K562 (cell line): Measurements from ENCODE around the gene TTC28. TPM values are rescaled to one million over a fixed set of nuclear protein-coding genes. Genes with fewer than 3 reads are reported as not detected.
A peak's percentile ranks its signal among the peaks of the same experiment; 100 is the strongest.
"Not testable (repeated sequence)": the region's sequence is repeated elsewhere in the genome, so short reads cannot be mapped to it uniquely, and the experiment has no call there.

ENCODE experiments used
- ATAC-seq: fragments of 200-7000 bp; cut with Tn5 transposase; 3 replicates; pipeline ENCODE4 v1.9.1; 2020; ENCODE audit warnings: moderate library complexity
- BruUV-seq: library from RNA; stranded (reverse); fragments of 400-500 nt; replicated peaks from 2 replicates; lab custom pipeline; 2021; lab: Mats Ljungman, UMichigan
- CTCF ChIA-PET: fragments of 300-600 bp; formaldehyde crosslinking; extraction: SDS; loops from one replicate; lab custom pipeline; 2021; ENCODE audit warnings: low intra/inter-chr PET ratio; lab: Yijun Ruan, JAX
- POLR2A ChIA-PET: fragments of 300-600, 350-650 bp; sonication (Branson Sonifier 250); formaldehyde crosslinking; extraction: SDS; loops from one replicate; lab custom pipeline; 2021; ENCODE audit warnings: antibody characterized with exemption, inconsistent platforms; lab: Yijun Ruan, JAX
- DNase-seq, 4 experiments: peaks; one replicate each; pipeline versions ENCODE4 v3.0.0 to v3.0.0-alpha.2; 2011 to 2018; ENCODE audit warnings: low spot score in 3 of 4, mixed read lengths in 3 of 4; ENCODE audit errors: extremely low read depth in 1 of 4
- FAIRE-seq: peaks from 2 replicates; lab custom pipeline; 2011; peaks lifted over from hg19 to GRCh38; lab: Jason Lieb, UNC
- H2AFZ ChIP-seq: 2 replicates; pipeline ENCODE4 v1.6.0; 2011; ENCODE audit warnings: low read depth, low read length, control low read depth, inconsistent platforms
- H3K27ac ChIP-seq: fragments of 200-600 bp; 3 replicates; pipeline ENCODE4 v1.8.0; 2011; ENCODE audit warnings: low read depth, mild to moderate bottlenecking, control low read depth, inconsistent platforms, low read length, moderate library complexity, mixed read lengths; ENCODE audit errors: extremely low read depth
- H3K27me3 ChIP-seq, 2 experiments: fragments of 300-600 bp in 1 of 2; 2 replicates in 1 of 2; 3 replicates in 1 of 2; pipeline versions ENCODE4 v1.6.0 to v1.8.0; 2011; ENCODE audit warnings: inconsistent platforms in 2 of 2, low read length in 2 of 2, mild to moderate bottlenecking in 1 of 2, mixed read lengths in 1 of 2, moderate library complexity in 1 of 2; ENCODE audit not compliant: control insufficient read depth in 2 of 2, insufficient read depth in 2 of 2
- H3K36me3 ChIP-seq: fragments of 300-600 bp; 3 replicates; pipeline ENCODE4 v1.8.0; 2011; ENCODE audit warnings: mild to moderate bottlenecking, low read length, inconsistent platforms; ENCODE audit not compliant: control insufficient read depth, insufficient read depth
- H3K4me1 ChIP-seq, 2 experiments: fragments of 200-600 bp in 1 of 2; replicated peaks in 1 of 2; 2 replicates in 1 of 2; 3 replicates in 1 of 2; pipeline versions ENCODE4 v1.5.1 to v1.8.0; 2011; ENCODE audit warnings: inconsistent platforms in 2 of 2, low read length in 2 of 2, mild to moderate bottlenecking in 1 of 2, mixed read lengths in 1 of 2, moderate library complexity in 1 of 2; ENCODE audit not compliant: control insufficient read depth in 2 of 2, insufficient read depth in 2 of 2
- H3K4me2 ChIP-seq: 2 replicates; pipeline ENCODE4 v1.6.1; 2011; ENCODE audit warnings: low read length, control low read depth, inconsistent platforms, mixed read lengths; ENCODE audit not compliant: insufficient read depth
- H3K4me3 ChIP-seq: fragments of 200-600 bp; sonication (generic), shearing (Covaris generic); 2 replicates; pipeline ENCODE4 v1.5.1; 2016; ENCODE audit warnings: control low read depth, inconsistent platforms
- H3K79me2 ChIP-seq: fragments of 200-600 bp; 3 replicates; pipeline ENCODE4 v1.8.0; 2011; ENCODE audit warnings: low read length, inconsistent platforms; ENCODE audit not compliant: control insufficient read depth, insufficient read depth
- H3K9ac ChIP-seq, 2 experiments: 2 replicates each; pipeline versions ENCODE4 v1.6.0 to v1.6.1; 2011; ENCODE audit warnings: low read depth in 2 of 2, low read length in 2 of 2, control low read depth in 1 of 2, inconsistent platforms in 1 of 2, mild to moderate bottlenecking in 1 of 2, mixed read lengths in 1 of 2; ENCODE audit not compliant: insufficient read depth in 1 of 2
- H3K9me1 ChIP-seq: one replicate; pipeline ENCODE4 v1.6.0; 2011; ENCODE audit warnings: inconsistent platforms, mild to moderate bottlenecking, low read length, moderate library complexity; ENCODE audit not compliant: control insufficient read depth, insufficient read depth
- H3K9me3 ChIP-seq: replicated peaks from 2 replicates; pipeline ENCODE4 v1.5.1; 2011; ENCODE audit warnings: low read depth, low read length, inconsistent platforms; ENCODE audit not compliant: control insufficient read depth, insufficient read depth
- H4K20me1 ChIP-seq: replicated peaks from 2 replicates; pipeline ENCODE4 v1.6.1; 2011; ENCODE audit warnings: low read length, inconsistent platforms, mixed read lengths; ENCODE audit not compliant: control insufficient read depth, insufficient read depth
- BCOR ChIP-seq: fragments of 450-650 bp; IDR thresholded peaks from 2 replicates; pipeline ENCODE4 v1.6.1; 2016
- CEBPG ChIP-seq, 3 experiments: fragments of 200-800 bp in 1 of 3; sonication (Bioruptor generic) in 1 of 3; sonication (generic) in 1 of 3; formaldehyde crosslinking in 1 of 3; IDR thresholded peaks in 2 of 3; conservative IDR thresholded peaks in 1 of 3; 2 replicates each; pipeline versions ENCODE4 v1.6.1 to v1.8.0; 2016 to 2022; ENCODE audit warnings: missing compliant biosample characterization in 2 of 3, missing genetic modification characterization in 2 of 3, mild to moderate bottlenecking in 1 of 3, missing genetic modification reagents in 1 of 3
- WGBS: fragments of 100-300 bp; shearing (Covaris generic); methylation state at CpG from one replicate; pipeline ENCODE4 v1.1.6; 2016; ENCODE audit warnings: low coverage, mixed read lengths; ENCODE audit not compliant: insufficient coverage; ENCODE audit errors: missing lambda C conversion rate; 5-methylcytosine and 5-hydroxymethylcytosine counted together
- in situ Hi-C: fragments of 300-500 bp; cut with MboI; formaldehyde crosslinking; loops from 4 replicates; pipeline ENCODE4 v1.15.0; 2018; ENCODE audit warnings: inconsistent platforms, mixed read lengths
- intact Hi-C: fragments of 100-400 bp; cut with micrococcal nuclease; formaldehyde crosslinking; loops from 2 replicates; pipeline ENCODE4 v1.14.2; 2022
- polyA plus RNA-seq, 8 experiments: library from polyadenylated mRNA; depleted of rRNA in 4 of 8; stranded (reverse) in 5 of 8; unstranded in 3 of 8; fragments of >200 nt; fragmentation: Nextera tagmentation in 2 of 8; fragmentation: Illumina TruSeq in 1 of 8; extraction: Ambion mirVana in 2 of 8; extraction: Trizol in 1 of 8; gene quantifications; 2 replicates each; pipeline versions ENCODE4 v1.2.1 to v1.2.3, GENCODE V29; 2011 to 2014; ENCODE audit warnings: inconsistent platforms in 1 of 8, missing spikeins in 1 of 8
- total RNA-seq, 7 experiments: library from RNA; depleted of rRNA in 6 of 7; stranded (reverse); fragments of >200 nt in 6 of 7; fragmentation: Illumina TruSeq in 2 of 7; extraction: Trizol in 2 of 7; gene quantifications; 2 replicates each; pipeline versions ENCODE4 v1.2.1 to v1.2.3, GENCODE V29; 2011 to 2021; ENCODE audit warnings: low replicate concordance in 1 of 7
- TF ChIP-seq, protein P1 (sequence below): sonication (generic); formaldehyde crosslinking; IDR thresholded peaks from 2 replicates; pipeline ENCODE4 v1.5.0; 2020; ENCODE audit warnings: missing genetic modification reagents

Gene TTC28
- total and polyA plus RNA-seq, 9 of the 15 experiments (the other 6 are each of a cell fraction or from before 2014, with no cell fraction given): 0.22 to 10.7 (median 3.1) TPM

DNA sequence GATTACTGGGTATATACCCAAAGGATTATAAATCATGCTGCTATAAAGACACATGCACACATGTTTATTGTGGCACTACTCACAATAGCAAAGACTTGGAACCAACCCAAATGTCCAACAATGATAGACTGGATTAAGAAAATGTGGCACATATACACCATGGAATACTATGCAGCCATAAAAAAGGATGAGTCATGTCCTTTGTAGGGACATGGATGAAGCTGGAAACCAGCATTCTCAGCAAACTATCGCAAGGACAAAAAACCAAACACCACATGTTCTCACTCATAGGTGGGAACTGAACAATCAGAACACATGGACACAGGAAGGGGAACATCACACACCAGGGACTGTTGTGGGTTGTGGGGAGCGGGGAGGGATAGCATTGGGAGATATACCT is 510.3 kb downstream of the TTC28 start:
- DNase-seq, H3K4me3 ChIP-seq, ATAC-seq, H3K9ac ChIP-seq, H2AFZ ChIP-seq, POLR2A ChIA-PET, CTCF ChIA-PET, H3K4me2 ChIP-seq, H4K20me1 ChIP-seq, BruUV-seq, H3K27me3 ChIP-seq, intact Hi-C loops, H3K4me1 ChIP-seq, H3K36me3 ChIP-seq, H3K9me1 ChIP-seq, H3K9me3 ChIP-seq, H3K79me2 ChIP-seq, H3K27ac ChIP-seq, in situ Hi-C loops, FAIRE-seq: not testable (repeated sequence)
- TF ChIP-seq BCOR: peak; percentile 48; the same call in 1 of the 2 replicates
- WGBS: 53% methylated on average over 2 of the region's 2 CpGs

DNA sequence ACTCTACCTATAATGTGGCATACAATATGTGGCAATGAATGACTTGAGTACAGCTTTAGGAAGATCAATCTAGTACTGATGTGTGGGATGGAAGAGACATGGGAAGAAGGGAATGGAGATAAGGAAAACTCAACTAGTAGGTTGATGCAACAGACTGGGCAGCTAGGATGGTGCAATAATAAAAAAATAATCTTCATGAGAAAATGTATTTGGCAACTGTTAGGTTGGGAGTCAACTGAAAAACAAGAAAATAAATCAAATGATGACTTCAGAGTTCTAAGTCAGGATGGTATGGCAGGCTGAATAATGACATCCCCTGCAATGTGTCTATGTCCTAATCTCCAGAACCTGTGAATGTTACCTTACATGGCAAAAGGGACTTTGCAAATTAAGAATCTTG is 523.8 kb downstream of the TTC28 start:
- POLR2A ChIA-PET: interaction anchor here (0.5 kb wide), 1 partner anchor 74 kb away, joined by 3 read pairs; no protein-coding TSS in a partner anchor
- TF ChIP-seq, protein P1, sequence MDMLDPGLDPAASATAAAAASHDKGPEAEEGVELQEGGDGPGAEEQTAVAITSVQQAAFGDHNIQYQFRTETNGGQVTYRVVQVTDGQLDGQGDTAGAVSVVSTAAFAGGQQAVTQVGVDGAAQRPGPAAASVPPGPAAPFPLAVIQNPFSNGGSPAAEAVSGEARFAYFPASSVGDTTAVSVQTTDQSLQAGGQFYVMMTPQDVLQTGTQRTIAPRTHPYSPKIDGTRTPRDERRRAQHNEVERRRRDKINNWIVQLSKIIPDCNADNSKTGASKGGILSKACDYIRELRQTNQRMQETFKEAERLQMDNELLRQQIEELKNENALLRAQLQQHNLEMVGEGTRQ (CRISPR knock-in tag): no peak
- no peak for TF ChIP-seq CEBPG (CRISPR knock-in tag; IDR thresholded peaks at IDR 0.05)
- 0 out of 4 replicates have a peak, but pooled peaks of 1 of the 2 experiments have one; percentile 29 for TF ChIP-seq CEBPG (tag; conservative IDR thresholded peaks at IDR 0.05 in 1 of 2, IDR thresholded peaks at IDR 0.05 in 1 of 2)
- Histone ChIP-seq H4K20me1 (no peaks in the 10 kb centered on the region), H3K4me2 (no peak overlapping the region), H3K36me3 (no peaks in the 10 kb centered on the region), H3K9me3 (no peaks in the 10 kb centered on the region), H3K27ac (no peak overlapping the region), H3K27me3 (no peaks in the 10 kb centered on the region), H3K9me1 (no peaks in the 10 kb centered on the region), H3K4me1 (no peaks in the 10 kb centered on the region), H2AFZ (no peak overlapping the region), H3K79me2 (no peaks in the 10 kb centered on the region), H3K4me3 (no peak overlapping the region), H3K9ac (no peak overlapping the region)
- CTCF ChIA-PET: no interaction called here
- no peak for DNase-seq
- no peak for FAIRE-seq
- intact Hi-C loops (no loop called here), in situ Hi-C loops (no loop called here)
- ATAC-seq: no peak
- no TSS peak for BruUV-seq
